ENCODE data around the gene JAK1.

Gene JAK1

GRCh38 chr1:64953241-64953640 lies 13.1 kb downstream of the JAK1 start:
- in situ Hi-C loops (cut with MboI; ENCODE audit: low pct_unique_long_range_greater_than_20kb, low sequenced_read_pairs, unreplicated experiment) = no loop called here
- TF ChIP-seq CTCF (IDR thresholded peaks at IDR 0.05; ENCODE audit: extremely low read depth, insufficient read depth, missing control alignments) = no peak
- no peak for DNase-seq (ENCODE audit: low spot score)

- TF ChIP-seq CTCF (IDR thresholded peaks at IDR 0.05; ENCODE audit: extremely low read depth, insufficient read depth, missing control alignments) = no peak
- DNase-seq (ENCODE audit: low spot score) = no peak
- in situ Hi-C loops (cut with MboI; ENCODE audit: low pct_unique_long_range_greater_than_20kb, low sequenced_read_pairs, unreplicated experiment) = no loop called here
These were observed 16.0 kb downstream of the JAK1 start for GRCh38 chr1:64950284-64950809.

DNA sequence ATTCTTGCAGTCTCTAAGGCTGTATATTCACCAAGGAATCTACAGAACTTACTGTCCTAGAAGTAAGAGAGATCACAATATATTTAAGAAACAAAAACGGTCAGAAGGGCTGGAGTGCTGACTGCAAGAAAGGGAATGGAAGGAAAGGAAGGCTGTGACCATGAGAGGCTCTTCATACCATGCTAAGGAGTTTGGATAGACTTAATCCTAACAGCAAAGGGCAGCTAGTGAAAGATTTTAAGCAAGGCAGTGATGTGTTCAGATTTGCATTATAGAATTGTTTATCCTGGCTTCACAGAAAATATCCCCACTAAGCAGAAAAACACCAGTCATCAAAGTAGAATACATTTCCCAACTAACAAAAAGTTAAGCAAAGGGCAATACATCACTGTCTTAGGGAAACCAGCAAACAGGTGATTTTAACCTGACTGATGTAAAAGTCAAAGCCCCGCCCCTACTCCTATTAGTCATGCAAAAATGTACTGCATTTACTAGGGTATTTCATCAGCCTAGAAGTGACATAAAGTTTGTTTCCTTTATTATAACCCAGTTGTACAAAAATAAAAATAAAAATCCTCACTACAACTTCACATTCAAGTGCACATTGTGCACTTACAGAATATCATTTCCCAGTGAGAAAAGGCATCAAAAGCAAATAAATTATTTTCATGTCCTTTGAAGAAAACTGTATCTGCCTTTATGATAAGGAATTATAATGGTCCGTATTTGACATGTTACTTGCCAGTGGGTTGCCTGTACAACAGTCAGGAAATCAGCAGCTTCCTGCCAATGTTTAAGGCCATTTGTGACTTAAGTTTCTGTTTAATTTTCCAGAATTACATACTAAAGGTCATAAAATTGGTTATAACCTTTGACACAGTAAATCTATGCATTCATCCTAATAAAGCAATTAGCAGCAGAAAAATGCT lies 17.2 kb downstream of the JAK1 start:
- in situ Hi-C loops (cut with MboI; ENCODE audit: low pct_unique_long_range_greater_than_20kb, low sequenced_read_pairs, unreplicated experiment) = no loop called here
- DNase-seq (ENCODE audit: low spot score) = no peak
- no peak for TF ChIP-seq CTCF (IDR thresholded peaks at IDR 0.05; ENCODE audit: extremely low read depth, insufficient read depth, missing control alignments)

GRCh38 chr1:64948216-64948615 lies 18.1 kb downstream of the JAK1 start:
- no peak for DNase-seq (ENCODE audit: low spot score)
- TF ChIP-seq CTCF (IDR thresholded peaks at IDR 0.05; ENCODE audit: extremely low read depth, insufficient read depth, missing control alignments) = no peak
- in situ Hi-C loops (cut with MboI; ENCODE audit: low pct_unique_long_range_greater_than_20kb, low sequenced_read_pairs, unreplicated experiment) = no loop called here

GRCh38 chr1:64946916-64947315 lies 19.4 kb downstream of the JAK1 start:
- in situ Hi-C loops (cut with MboI; ENCODE audit: low pct_unique_long_range_greater_than_20kb, low sequenced_read_pairs, unreplicated experiment) = no loop called here
- DNase-seq (ENCODE audit: low spot score) = no peak
- TF ChIP-seq CTCF (IDR thresholded peaks at IDR 0.05; ENCODE audit: extremely low read depth, insufficient read depth, missing control alignments) = no peak

- in situ Hi-C loops (cut with MboI; ENCODE audit: low pct_unique_long_range_greater_than_20kb, low sequenced_read_pairs, unreplicated experiment) = no loop called here
- no peak for TF ChIP-seq CTCF (IDR thresholded peaks at IDR 0.05; ENCODE audit: extremely low read depth, insufficient read depth, missing control alignments)
- no peak for DNase-seq (ENCODE audit: low spot score)
These were observed 21.4 kb downstream of the JAK1 start for GRCh38 chr1:64944913-64945312.

Data from GM13977 (cell line).